Prostate gland (tissue), 2 donors: ENCODE measurements around the gene GALK1. TPM values are rescaled to one million over a fixed set of nuclear protein-coding genes. Genes with fewer than 3 reads are reported as not detected.
A peak's percentile ranks its signal among the peaks of the same experiment; 100 is the strongest.

ENCODE experiments used
- DNase-seq: peaks from one replicate; pipeline ENCODE4 v3.0.0-alpha.2; 2019; ENCODE audit warnings: low spot score
- H3K27ac ChIP-seq, 2 donors: fragments of 200-600 bp; sonication (generic); 2 replicates each; pipeline ENCODE4 v1.5.1; 2017 to 2019
- H3K27me3 ChIP-seq: fragments of 200-600 bp; sonication (generic); replicated peaks from 2 replicates; pipeline ENCODE4 v1.5.1; 2019; ENCODE audit not compliant: insufficient read depth
- H3K36me3 ChIP-seq, 2 donors: fragments of 200-600 bp; sonication (generic); 1 replicate in 1 of 2; 2 replicates in 1 of 2; pipeline versions ENCODE4 v1.5.1 to v1.8.1; 2017 to 2019
- H3K4me1 ChIP-seq: fragments of 200-600 bp; sonication (generic); replicated peaks from 2 replicates; pipeline ENCODE4 v1.5.1; 2019
- H3K4me3 ChIP-seq, 2 donors: fragments of 200-600 bp; sonication (generic); 2 replicates each; pipeline ENCODE4 v1.5.1; 2017 to 2019
- H3K9me3 ChIP-seq: fragments of 200-600 bp; sonication (generic); 2 replicates; pipeline ENCODE4 v1.5.1; 2017
- POLR2A ChIP-seq: fragments of 450-650 bp; IDR thresholded peaks from one replicate; pipeline ENCODE4 v1.6.1; 2016; ENCODE audit warnings: antibody characterized with exemption, mild to moderate bottlenecking
- POLR2AphosphoS5 ChIP-seq: sonication (generic); formaldehyde crosslinking; IDR thresholded peaks from one replicate; pipeline ENCODE4 v1.6.1; 2017; ENCODE audit warnings: antibody characterized with exemption
- WGBS: methylation state at CpG from one replicate; pipeline ENCODE4 v1.1.5; 2018; 5-methylcytosine and 5-hydroxymethylcytosine counted together
- intact Hi-C: fragments of 100-400 bp; cut with DNase I; formaldehyde crosslinking; loops from one replicate; pipeline ENCODE4 v1.14.2; 2022
- total RNA-seq, 2 donors: library from RNA; depleted of rRNA; stranded (reverse); fragments of >200 nt; gene quantifications; one replicate each; pipeline ENCODE4 v1.1.0, GENCODE V29; 2016
- TF ChIP-seq, protein P1 (sequence below), 4 experiments: fragments of 200-600 bp in 2 of 4; fragments of 450-650 bp in 2 of 4; sonication (generic) in 2 of 4; IDR thresholded peaks; 1 replicate in 3 of 4; 2 replicates in 1 of 4; pipeline ENCODE4 v1.5.1; 2016 to 2019; ENCODE audit warnings: antibody characterized with exemption in 4 of 4, mild to moderate bottlenecking in 2 of 4, moderate library complexity in 2 of 4

Gene GALK1
- total RNA-seq, 2 donors from 2014 or later = 28.1 to 28.5 TPM

DNA sequence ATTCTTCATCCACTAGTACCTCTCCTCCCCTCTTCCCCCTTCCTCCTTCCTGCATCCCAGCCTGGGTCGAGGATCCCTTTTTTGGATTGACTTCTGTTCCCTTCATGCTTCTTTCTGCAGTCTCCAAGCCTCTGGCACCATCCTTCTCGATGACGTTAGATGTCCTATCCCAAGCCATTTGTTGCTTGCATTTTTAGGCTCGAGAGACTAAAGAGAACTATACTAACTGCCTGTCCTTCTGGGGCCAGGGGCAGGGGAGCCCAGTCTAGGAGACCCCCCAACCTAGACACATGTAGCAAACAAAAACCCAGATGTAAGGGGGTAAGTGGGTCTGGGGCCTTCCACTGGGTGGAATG, 43.5 kb upstream of the GALK1 start:
- Histone ChIP-seq H3K27ac (peak overlapping the region; percentile 1 to 50), H3K27me3 (no peaks in the 10 kb centered on the region), H3K4me1 (no peaks in the 10 kb centered on the region), H3K9me3 (no peaks in the 10 kb centered on the region), H3K36me3 (peaks cover 0 to 17% of the 10 kb centered on the region in 2 donors), H3K4me3 (no peak overlapping the region)
- DNase-seq = no peak
- no peak for TF ChIP-seq POLR2AphosphoS5
- TF ChIP-seq POLR2A = no peak
- TF ChIP-seq, protein P1, sequence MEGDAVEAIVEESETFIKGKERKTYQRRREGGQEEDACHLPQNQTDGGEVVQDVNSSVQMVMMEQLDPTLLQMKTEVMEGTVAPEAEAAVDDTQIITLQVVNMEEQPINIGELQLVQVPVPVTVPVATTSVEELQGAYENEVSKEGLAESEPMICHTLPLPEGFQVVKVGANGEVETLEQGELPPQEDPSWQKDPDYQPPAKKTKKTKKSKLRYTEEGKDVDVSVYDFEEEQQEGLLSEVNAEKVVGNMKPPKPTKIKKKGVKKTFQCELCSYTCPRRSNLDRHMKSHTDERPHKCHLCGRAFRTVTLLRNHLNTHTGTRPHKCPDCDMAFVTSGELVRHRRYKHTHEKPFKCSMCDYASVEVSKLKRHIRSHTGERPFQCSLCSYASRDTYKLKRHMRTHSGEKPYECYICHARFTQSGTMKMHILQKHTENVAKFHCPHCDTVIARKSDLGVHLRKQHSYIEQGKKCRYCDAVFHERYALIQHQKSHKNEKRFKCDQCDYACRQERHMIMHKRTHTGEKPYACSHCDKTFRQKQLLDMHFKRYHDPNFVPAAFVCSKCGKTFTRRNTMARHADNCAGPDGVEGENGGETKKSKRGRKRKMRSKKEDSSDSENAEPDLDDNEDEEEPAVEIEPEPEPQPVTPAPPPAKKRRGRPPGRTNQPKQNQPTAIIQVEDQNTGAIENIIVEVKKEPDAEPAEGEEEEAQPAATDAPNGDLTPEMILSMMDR (IDR thresholded peaks at IDR 0.05) = no peak
- WGBS = 34% methylated on average over 4 of the region's 4 CpGs
- intact Hi-C loops = no loop called here

DNA sequence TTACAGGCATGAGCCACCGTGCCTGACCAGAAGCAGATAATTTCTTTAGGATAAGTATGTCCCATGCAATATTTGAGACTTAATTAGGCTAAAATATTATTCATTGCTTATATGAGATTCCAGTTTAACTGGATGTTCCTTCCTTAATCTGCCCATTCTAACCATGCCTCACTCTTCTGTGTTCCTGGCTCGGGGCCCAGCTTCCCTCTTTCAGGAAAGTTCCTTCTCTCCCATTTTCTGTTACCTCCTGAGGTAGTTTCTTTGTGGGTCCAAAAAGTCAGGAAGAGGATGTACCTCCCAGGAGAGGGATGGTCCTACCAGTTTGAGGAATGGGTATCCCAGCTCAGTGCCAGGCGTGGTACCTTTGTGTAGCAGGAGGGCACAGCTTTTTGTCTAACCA, 42.9 kb upstream of the GALK1 start:
- intact Hi-C loops = no loop called here
- no peaks in the 10 kb centered on the region for H3K9me3 ChIP-seq
- H3K4me1 ChIP-seq = no peaks in the 10 kb centered on the region
- H3K27me3 ChIP-seq = no peaks in the 10 kb centered on the region
- DNase-seq = no peak
- TF ChIP-seq POLR2AphosphoS5 = no peak
- TF ChIP-seq, protein P1 (IDR thresholded peaks at IDR 0.05) = no peak
- no peak for TF ChIP-seq POLR2A
- 90% methylated on average over 3 of the region's 3 CpGs for WGBS
- peak overlapping the region in 1 of 2 donors; percentile 1 for H3K27ac ChIP-seq
- peaks cover 0 to 10% of the 10 kb centered on the region in 2 donors for H3K36me3 ChIP-seq
- H3K4me3 ChIP-seq = no peak overlapping the region

DNA sequence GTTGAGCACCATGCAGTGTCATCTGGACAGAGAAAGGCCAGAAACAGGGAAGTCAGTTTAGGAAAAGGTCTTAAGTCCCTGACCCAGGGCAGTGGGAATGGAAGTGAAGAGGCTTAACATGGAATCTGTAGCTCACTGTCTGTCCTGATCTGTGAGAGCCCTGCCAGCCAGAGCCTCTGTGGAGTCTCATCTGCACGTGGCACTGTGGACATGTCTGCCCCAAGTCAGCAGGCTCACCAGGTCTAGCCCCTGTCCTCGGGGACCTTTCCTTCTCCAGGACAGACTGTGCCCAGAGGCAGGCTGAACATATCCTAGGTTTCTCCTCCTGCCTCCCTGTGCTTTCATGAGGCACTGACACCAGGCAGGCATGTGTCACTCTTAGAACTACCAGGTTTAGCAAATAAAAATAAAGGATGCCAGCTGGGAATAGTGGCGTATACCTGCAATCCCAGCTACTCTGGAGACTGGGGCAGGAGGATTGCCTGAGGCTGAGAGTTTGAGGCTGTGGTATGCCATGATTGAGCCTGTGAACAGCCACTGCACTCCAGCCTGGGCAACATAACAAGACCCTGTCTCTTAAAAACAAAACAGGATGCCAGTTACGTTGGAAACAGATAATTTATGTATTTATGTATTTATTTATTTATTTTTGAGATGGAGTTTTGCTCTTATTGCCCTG, 42.0 kb upstream of the GALK1 start:
- Histone ChIP-seq H3K4me1 (no peaks in the 10 kb centered on the region), H3K4me3 (no peak overlapping the region), H3K36me3 (peaks cover 0 to 1% of the 10 kb centered on the region in 2 donors), H3K9me3 (no peaks in the 10 kb centered on the region), H3K27me3 (no peaks in the 10 kb centered on the region), H3K27ac (no peak overlapping the region)
- 83% methylated on average over 4 of the region's 4 CpGs for WGBS
- no peak for TF ChIP-seq POLR2AphosphoS5
- TF ChIP-seq POLR2A = no peak
- DNase-seq = no peak
- intact Hi-C loops = no loop called here

DNA sequence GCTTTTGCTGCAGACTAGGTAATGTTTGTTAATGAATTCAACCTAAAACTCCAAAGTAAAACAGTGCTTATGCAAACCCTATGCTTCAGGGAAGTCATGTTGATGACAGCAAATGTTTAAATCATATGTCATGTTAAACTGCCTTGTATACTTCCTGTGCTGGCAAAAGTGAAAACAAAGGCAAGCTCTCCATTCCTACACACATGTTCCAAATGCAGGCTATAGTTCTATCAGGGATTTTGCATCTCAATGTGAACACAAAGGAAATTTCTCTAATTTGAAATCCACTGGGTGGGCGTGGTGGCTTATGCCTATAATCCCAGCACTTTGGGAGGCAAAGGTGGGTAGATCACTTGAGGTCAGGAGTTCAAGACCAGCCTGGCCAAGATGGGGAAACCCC, 38.9 kb upstream of the GALK1 start:
- Histone ChIP-seq H3K27me3 (no peaks in the 10 kb centered on the region), H3K27ac (no peak overlapping the region), H3K9me3 (no peaks in the 10 kb centered on the region), H3K4me3 (no peak overlapping the region), H3K36me3 (no peaks in the 10 kb centered on the region), H3K4me1 (no peaks in the 10 kb centered on the region)
- 92% methylated on average over 1 of the region's 1 CpG for WGBS
- TF ChIP-seq, protein P1 (IDR thresholded peaks at IDR 0.05) = no peak
- TF ChIP-seq POLR2A (no peak), POLR2AphosphoS5 (no peak)
- no peak for DNase-seq
- intact Hi-C loops = no loop called here

DNA sequence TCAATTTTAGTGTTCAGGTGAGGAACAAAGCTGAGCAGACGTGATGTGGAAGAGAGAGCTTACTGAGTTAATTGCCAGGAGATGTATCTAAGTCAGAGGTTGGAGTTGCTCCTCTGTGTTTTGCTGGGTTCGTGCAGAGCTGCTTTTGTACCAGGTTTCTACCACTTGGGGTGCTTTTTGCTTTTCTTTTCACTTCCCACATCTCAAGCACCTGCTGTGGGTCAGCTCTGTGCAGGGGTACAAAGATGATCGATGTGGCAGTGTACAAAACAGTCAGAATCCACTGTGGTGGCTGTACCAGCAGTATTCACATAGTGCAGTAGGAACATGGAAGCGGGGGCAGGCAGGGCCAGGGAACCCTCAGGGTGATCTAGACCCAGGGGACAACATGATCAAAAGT, 34.4 kb upstream of the GALK1 start:
- 84% methylated on average over 4 of the region's 4 CpGs for WGBS
- no peaks in the 10 kb centered on the region for H3K9me3 ChIP-seq
- H3K36me3 ChIP-seq = no peaks in the 10 kb centered on the region
- H3K27ac ChIP-seq = no peak overlapping the region
- intact Hi-C loops = no loop called here
- no peaks in the 10 kb centered on the region for H3K27me3 ChIP-seq
- H3K4me3 ChIP-seq = no peak overlapping the region
- TF ChIP-seq POLR2AphosphoS5 (no peak), POLR2A (no peak)
- TF ChIP-seq, protein P1 (IDR thresholded peaks at IDR 0.05) = no peak
- no peak for DNase-seq
- H3K4me1 ChIP-seq = no peaks in the 10 kb centered on the region
